ENCODE measurements around the gene PTCRA. TPM values are rescaled to one million over a fixed set of nuclear protein-coding genes. Genes with fewer than 3 reads are reported as not detected.

Gene PTCRA
- polyA plus RNA-seq, 4 donors: 0.06 TPM; not detected in 3

- WGBS, 3 donors: 66 to 81% (median 79%) methylated on average over 4 of the region's 4 CpGs
- no peak for DNase-seq
- Histone ChIP-seq H3K27me3 (ENCODE audit: control insufficient read depth in 3 of 3, insufficient read depth in 3 of 3, low read length in 3 of 3) (no peaks in the 10 kb centered on the region), H3K36me3 (ENCODE audit: control insufficient read depth in 3 of 3, insufficient read depth in 2 of 3, low read depth in 1 of 3, low read length in 3 of 3) (no peaks in the 10 kb centered on the region), H3K4me3 (ENCODE audit: low read depth in 1 of 3, low read length in 3 of 3) (no peak overlapping the region), H3K9me3 (ENCODE audit: control insufficient read depth in 2 of 2, insufficient read depth in 1 of 2, low read depth in 1 of 2, low read length in 1 of 2) (no peaks in the 10 kb centered on the region), H3K27ac (ENCODE audit: low read depth in 1 of 3, low read length in 2 of 3) (no peak overlapping the region), H3K4me1 (ENCODE audit: control insufficient read depth in 3 of 3, insufficient read depth in 2 of 3, low read depth in 1 of 3, low read length in 2 of 3) (no peaks in the 10 kb centered on the region)
- FAIRE-seq: no peak
These were observed 1.3 kb upstream of the PTCRA start for GRCh38 chr6:42914546-42914945.

- FAIRE-seq: no peak
- 71 to 88% (median 78%) methylated on average over 1 of the region's 1 CpG for WGBS, 3 donors
These were observed 435 bp downstream of the PTCRA start for GRCh38 chr6:42916288-42916687.

GRCh38 chr6:42921801-42922200 is 5.9 kb downstream of the PTCRA start:
- no peaks in the 10 kb centered on the region for H3K9me3 ChIP-seq (ENCODE audit: control insufficient read depth in 2 of 2, insufficient read depth in 1 of 2, low read depth in 1 of 2, low read length in 1 of 2)
- no peaks in the 10 kb centered on the region for H3K4me1 ChIP-seq (ENCODE audit: control insufficient read depth in 3 of 3, insufficient read depth in 2 of 3, low read depth in 1 of 3, low read length in 2 of 3)
- H3K4me3 ChIP-seq (ENCODE audit: low read depth in 1 of 3, low read length in 3 of 3): no peak overlapping the region
- FAIRE-seq: no peak
- DNase-seq: no peak
- 73 to 79% (median 75%) methylated on average over 6 of the region's 6 CpGs for WGBS, 3 donors
- H3K27me3 ChIP-seq (ENCODE audit: control insufficient read depth in 3 of 3, insufficient read depth in 3 of 3, low read length in 3 of 3): peaks cover 0 to 3% (median 0%) of the 10 kb centered on the region in 3 donors
- H3K27ac ChIP-seq (ENCODE audit: low read depth in 1 of 3, low read length in 2 of 3): no peak overlapping the region
- H3K36me3 ChIP-seq (ENCODE audit: control insufficient read depth in 3 of 3, insufficient read depth in 2 of 3, low read depth in 1 of 3, low read length in 3 of 3): no peaks in the 10 kb centered on the region

More at GRCh38 chr6:42916288-42916687, 435 bp downstream of the PTCRA start:
- Histone ChIP-seq H3K27me3 (ENCODE audit: control insufficient read depth in 3 of 3, insufficient read depth in 3 of 3, low read length in 3 of 3) (no peaks in the 10 kb centered on the region), H3K9me3 (ENCODE audit: control insufficient read depth in 2 of 2, insufficient read depth in 1 of 2, low read depth in 1 of 2, low read length in 1 of 2) (no peaks in the 10 kb centered on the region), H3K4me1 (ENCODE audit: control insufficient read depth in 3 of 3, insufficient read depth in 2 of 3, low read depth in 1 of 3, low read length in 2 of 3) (no peaks in the 10 kb centered on the region), H3K27ac (ENCODE audit: low read depth in 1 of 3, low read length in 2 of 3) (no peak overlapping the region), H3K36me3 (ENCODE audit: control insufficient read depth in 3 of 3, insufficient read depth in 2 of 3, low read depth in 1 of 3, low read length in 3 of 3) (no peaks in the 10 kb centered on the region), H3K4me3 (ENCODE audit: low read depth in 1 of 3, low read length in 3 of 3) (no peak overlapping the region)
- DNase-seq: no peak

GRCh38 chr6:42923666-42924065 is 7.8 kb downstream of the PTCRA start:
- H3K27me3 ChIP-seq (ENCODE audit: control insufficient read depth in 3 of 3, insufficient read depth in 3 of 3, low read length in 3 of 3): peaks cover 0 to 3% (median 0%) of the 10 kb centered on the region in 3 donors
- no peaks in the 10 kb centered on the region for H3K9me3 ChIP-seq (ENCODE audit: control insufficient read depth in 2 of 2, insufficient read depth in 1 of 2, low read depth in 1 of 2, low read length in 1 of 2)
- FAIRE-seq (no peak), DNase-seq (no peak)
- peaks cover 0 to 3% (median 0%) of the 10 kb centered on the region in 3 donors for H3K36me3 ChIP-seq (ENCODE audit: control insufficient read depth in 3 of 3, insufficient read depth in 2 of 3, low read depth in 1 of 3, low read length in 3 of 3)
- no peak overlapping the region for H3K4me3 ChIP-seq (ENCODE audit: low read depth in 1 of 3, low read length in 3 of 3)
- H3K27ac ChIP-seq (ENCODE audit: low read depth in 1 of 3, low read length in 2 of 3): no peak overlapping the region
- 76 to 89% (median 83%) methylated on average over 2 of the region's 2 CpGs for WGBS, 3 donors
- peaks cover 0 to 5% (median 0%) of the 10 kb centered on the region in 3 donors for H3K4me1 ChIP-seq (ENCODE audit: control insufficient read depth in 3 of 3, insufficient read depth in 2 of 3, low read depth in 1 of 3, low read length in 2 of 3)

- H3K9me3 ChIP-seq (ENCODE audit: control insufficient read depth in 2 of 2, insufficient read depth in 1 of 2, low read depth in 1 of 2, low read length in 1 of 2): no peaks in the 10 kb centered on the region
- H3K27me3 ChIP-seq (ENCODE audit: control insufficient read depth in 3 of 3, insufficient read depth in 3 of 3, low read length in 3 of 3): peaks cover 0 to 3% (median 0%) of the 10 kb centered on the region in 3 donors
- 63 to 77% (median 69%) methylated on average over 5 to 23 of the region's 23 CpGs for WGBS, 3 donors
- H3K36me3 ChIP-seq (ENCODE audit: control insufficient read depth in 3 of 3, insufficient read depth in 2 of 3, low read depth in 1 of 3, low read length in 3 of 3): peaks cover 0 to 3% (median 0%) of the 10 kb centered on the region in 3 donors
- H3K27ac ChIP-seq (ENCODE audit: low read depth in 1 of 3, low read length in 2 of 3): no peak overlapping the region
- DNase-seq (no peak), FAIRE-seq (no peak)
- H3K4me1 ChIP-seq (ENCODE audit: control insufficient read depth in 3 of 3, insufficient read depth in 2 of 3, low read depth in 1 of 3, low read length in 2 of 3): peaks cover under 1 to 11% (median under 1%) of the 10 kb centered on the region in 3 donors
- H3K4me3 ChIP-seq (ENCODE audit: low read depth in 1 of 3, low read length in 3 of 3): no peak overlapping the region
These were observed 9.5 kb downstream of the PTCRA start for GRCh38 chr6:42925248-42925857.

- Histone ChIP-seq H3K36me3 (ENCODE audit: control insufficient read depth in 3 of 3, insufficient read depth in 2 of 3, low read depth in 1 of 3, low read length in 3 of 3) (peaks cover 0 to 17% (median 0%) of the 10 kb centered on the region in 3 donors), H3K27ac (ENCODE audit: low read depth in 1 of 3, low read length in 2 of 3) (peak within 1 kb of the TSS; percentile 79 to 99 (median 87)), H3K9me3 (ENCODE audit: control insufficient read depth in 2 of 2, insufficient read depth in 1 of 2, low read depth in 1 of 2, low read length in 1 of 2) (no peaks in the 10 kb centered on the region), H3K4me1 (ENCODE audit: control insufficient read depth in 3 of 3, insufficient read depth in 2 of 3, low read depth in 1 of 3, low read length in 2 of 3) (peaks cover 2 to 19% (median 4%) of the 10 kb centered on the region in 3 donors), H3K27me3 (ENCODE audit: control insufficient read depth in 3 of 3, insufficient read depth in 3 of 3, low read length in 3 of 3) (peaks cover 0 to 3% (median 0%) of the 10 kb centered on the region in 3 donors), H3K4me3 (ENCODE audit: low read depth in 1 of 3, low read length in 3 of 3) (peak within 1 kb of the TSS; percentile 69 to 88 (median 77))
- FAIRE-seq: no peak
- 0 to 1% (median 0%) methylated on average over 49 to 63 of the region's 63 CpGs for WGBS, 3 donors
- DNase-seq: peak; percentile 97
These were observed 13.3 kb downstream of the PTCRA start, which contains the start of gene CNPY3 for GRCh38 chr6:42928986-42929820. Gene CNPY3, plus strand, starts transcription at chr6:42929480. Its CDS starts 91 bp downstream, at chr6:42929571.

- WGBS, 3 donors: 0% methylated on average over 16 of the region's 16 CpGs
- FAIRE-seq: no peak
- peak in 1 of 2 donors; percentile 58 for DNase-seq
These were observed 14.0 kb downstream of the PTCRA start for GRCh38 chr6:42929821-42930360.

GRCh38 chr6:42932412-42932811 is 16.6 kb downstream of the PTCRA start:
- Histone ChIP-seq H3K27ac (ENCODE audit: low read depth in 1 of 3, low read length in 2 of 3) (no peak overlapping the region), H3K4me1 (ENCODE audit: control insufficient read depth in 3 of 3, insufficient read depth in 2 of 3, low read depth in 1 of 3, low read length in 2 of 3) (peaks cover 2 to 19% (median 4%) of the 10 kb centered on the region in 3 donors), H3K9me3 (ENCODE audit: control insufficient read depth in 2 of 2, insufficient read depth in 1 of 2, low read depth in 1 of 2, low read length in 1 of 2) (no peaks in the 10 kb centered on the region), H3K36me3 (ENCODE audit: control insufficient read depth in 3 of 3, insufficient read depth in 2 of 3, low read depth in 1 of 3, low read length in 3 of 3) (peaks cover 0 to 44% (median 2%) of the 10 kb centered on the region in 3 donors), H3K4me3 (ENCODE audit: low read depth in 1 of 3, low read length in 3 of 3) (no peak overlapping the region), H3K27me3 (ENCODE audit: control insufficient read depth in 3 of 3, insufficient read depth in 3 of 3, low read length in 3 of 3) (no peaks in the 10 kb centered on the region)
- FAIRE-seq: no peak
- no peak for DNase-seq
- WGBS, 3 donors: 84 to 98% (median 89%) methylated on average over 3 of the region's 3 CpGs

More at GRCh38 chr6:42929821-42930360, 14.0 kb downstream of the PTCRA start:
- H3K4me1 ChIP-seq (ENCODE audit: control insufficient read depth in 3 of 3, insufficient read depth in 2 of 3, low read depth in 1 of 3, low read length in 2 of 3): peaks cover 2 to 19% (median 4%) of the 10 kb centered on the region in 3 donors
- no peaks in the 10 kb centered on the region for H3K9me3 ChIP-seq (ENCODE audit: control insufficient read depth in 2 of 2, insufficient read depth in 1 of 2, low read depth in 1 of 2, low read length in 1 of 2)
- peaks cover 0 to 3% (median 0%) of the 10 kb centered on the region in 3 donors for H3K27me3 ChIP-seq (ENCODE audit: control insufficient read depth in 3 of 3, insufficient read depth in 3 of 3, low read length in 3 of 3)
- H3K36me3 ChIP-seq (ENCODE audit: control insufficient read depth in 3 of 3, insufficient read depth in 2 of 3, low read depth in 1 of 3, low read length in 3 of 3): peaks cover 0 to 23% (median 0%) of the 10 kb centered on the region in 3 donors
- peak overlapping the region; percentile 69 to 88 (median 77) for H3K4me3 ChIP-seq (ENCODE audit: low read depth in 1 of 3, low read length in 3 of 3)
- peak overlapping the region; percentile 79 to 99 (median 87) for H3K27ac ChIP-seq (ENCODE audit: low read depth in 1 of 3, low read length in 2 of 3)
